Measurements from ENCODE around the gene PKHD1.

The PKHD1 gene

DNA sequence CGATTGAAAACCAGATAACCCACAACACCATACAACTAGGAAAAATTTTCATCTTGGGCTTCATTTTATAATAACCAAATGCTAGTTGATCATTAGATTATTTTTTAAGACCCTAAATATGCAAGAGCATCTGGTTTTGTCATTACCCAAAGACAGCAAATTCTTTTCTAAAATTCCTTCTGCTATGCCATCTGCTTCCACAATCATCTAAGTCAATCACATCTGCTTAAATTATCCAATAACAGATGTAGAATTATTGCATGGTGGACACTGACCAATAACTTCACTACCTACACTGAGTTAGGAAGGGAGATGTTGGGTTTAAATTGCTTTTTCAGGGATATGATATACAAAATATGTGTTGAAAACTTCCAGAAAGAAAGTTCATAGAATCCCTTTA, 41.9 kb downstream of the PKHD1 start:
- no peak for DNase-seq (ENCODE audit: low read depth)

DNA sequence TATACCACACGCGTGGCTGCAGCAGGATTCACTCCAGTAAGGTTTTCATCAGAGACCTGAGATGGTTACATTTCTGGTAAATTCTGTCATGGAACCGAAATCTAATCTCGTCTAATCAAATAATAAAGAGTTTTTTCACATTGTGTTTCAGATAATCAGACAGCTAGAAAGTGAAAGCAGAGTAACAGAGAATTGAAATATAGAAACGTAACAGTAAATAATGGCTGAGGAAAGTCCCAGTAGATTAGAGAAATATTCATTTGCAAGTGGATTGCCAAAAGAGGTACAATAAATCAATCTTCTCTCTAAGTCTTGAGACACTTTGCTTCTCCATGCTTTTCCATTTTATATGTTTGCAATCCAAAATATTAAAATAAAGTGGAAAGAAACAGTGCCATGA, 42.4 kb downstream of the PKHD1 start:
- no peak for DNase-seq (ENCODE audit: low read depth)

DNA sequence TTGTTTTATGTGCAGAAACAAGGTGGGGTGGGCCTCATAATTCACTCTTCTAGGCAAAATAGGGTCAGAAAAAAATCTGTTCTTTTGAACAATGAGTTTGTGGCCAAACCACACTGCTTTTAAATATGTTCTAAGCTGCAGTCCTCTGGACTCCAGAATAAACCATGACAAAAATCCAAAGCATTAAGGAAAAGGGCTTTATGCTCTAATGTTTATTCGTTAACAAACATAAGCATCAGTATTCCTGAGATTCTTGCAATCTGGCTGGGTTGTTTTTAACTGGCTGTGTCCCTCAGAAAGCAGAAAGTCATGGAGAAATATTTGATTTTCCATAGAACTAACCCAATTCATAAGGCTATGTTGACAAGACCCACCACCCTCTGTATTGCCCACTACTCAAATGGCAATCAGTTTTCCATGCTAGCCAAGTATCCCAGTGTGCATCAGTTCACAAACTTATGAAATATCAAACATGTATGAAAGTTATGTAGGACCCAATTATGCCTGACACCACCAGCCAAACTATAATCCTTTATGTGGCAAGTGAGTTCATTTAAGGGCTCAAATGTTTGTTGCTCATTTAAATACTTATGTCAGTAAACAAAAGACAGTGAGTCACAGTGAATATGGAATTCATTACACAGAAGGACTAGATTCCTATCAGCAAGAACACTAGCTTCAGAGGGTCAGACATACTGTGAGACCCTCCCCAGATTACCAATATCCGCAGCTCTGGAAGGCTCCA, 45.1 kb downstream of the PKHD1 start:
- DNase-seq (ENCODE audit: low read depth) = no peak

DNA sequence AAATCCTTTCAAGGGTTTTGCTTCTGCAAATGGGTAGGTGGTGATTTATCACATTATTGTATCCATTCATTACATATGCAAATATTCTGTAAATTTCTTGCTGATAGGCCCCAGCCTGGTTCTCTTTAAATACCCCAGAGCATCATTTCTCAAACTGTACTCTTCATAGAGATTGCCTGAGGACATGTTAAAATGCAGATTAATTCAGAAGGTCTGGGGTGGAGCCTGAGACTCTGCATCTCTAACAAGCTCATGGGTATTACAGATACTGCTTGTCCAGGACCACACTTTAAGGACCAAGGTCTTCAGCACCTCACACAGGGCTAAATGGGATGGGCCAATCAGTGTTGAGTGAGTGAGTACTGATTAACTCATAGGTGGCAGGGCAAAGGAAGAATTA, 46.3 kb downstream of the PKHD1 start:
- no peak for DNase-seq (ENCODE audit: low read depth)

DNA sequence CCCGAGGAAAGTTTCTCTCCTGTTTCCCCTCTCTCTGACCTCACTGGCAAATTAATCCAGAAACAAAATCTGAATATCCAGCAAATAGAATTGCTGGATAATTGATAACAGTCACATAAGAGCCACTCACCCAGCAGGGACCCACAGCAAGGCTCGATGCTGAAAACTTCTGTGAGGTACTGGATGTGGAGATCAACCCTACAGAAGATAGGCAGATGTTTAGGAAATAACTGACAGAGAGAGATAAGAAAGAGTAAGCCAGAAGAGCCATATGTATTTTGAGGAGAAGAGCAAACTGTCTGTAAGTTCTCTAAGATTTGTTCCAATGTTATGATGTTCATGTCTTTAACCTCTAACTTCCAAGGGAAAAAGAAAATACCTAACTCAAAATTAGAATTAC, 59.7 kb downstream of the PKHD1 start:
- no peak for DNase-seq (ENCODE audit: low read depth)

DNA sequence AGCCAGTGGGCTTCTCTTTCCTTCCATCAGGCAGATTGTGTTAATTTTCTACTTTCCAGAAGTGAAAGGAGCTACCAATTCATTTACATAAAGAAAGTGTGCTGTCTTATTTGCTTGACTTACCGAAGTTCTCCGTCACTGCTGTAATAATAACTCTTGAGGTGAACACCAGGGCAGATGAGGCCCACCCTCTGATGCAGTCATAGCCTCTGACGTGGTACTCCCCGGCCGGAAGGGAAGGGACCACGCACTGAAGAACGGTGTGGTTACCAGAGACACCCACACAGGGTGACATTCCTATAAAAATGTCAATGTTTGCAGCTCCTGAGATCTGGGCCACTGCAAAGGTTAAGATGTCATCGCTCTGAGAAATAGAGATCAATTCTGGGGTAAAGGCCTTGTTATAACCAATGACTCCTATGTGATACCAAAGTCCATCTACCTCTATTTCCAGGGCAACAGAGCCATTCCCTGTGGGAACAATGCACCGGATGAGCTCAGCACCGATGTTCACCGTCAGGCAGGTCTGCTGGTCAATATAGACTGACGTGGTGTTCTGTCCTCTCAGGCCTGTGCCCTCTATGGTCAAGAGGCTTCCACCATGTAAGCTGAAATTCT, 62.9 kb downstream of the PKHD1 start:
- no peak for DNase-seq (ENCODE audit: low read depth)

DNA sequence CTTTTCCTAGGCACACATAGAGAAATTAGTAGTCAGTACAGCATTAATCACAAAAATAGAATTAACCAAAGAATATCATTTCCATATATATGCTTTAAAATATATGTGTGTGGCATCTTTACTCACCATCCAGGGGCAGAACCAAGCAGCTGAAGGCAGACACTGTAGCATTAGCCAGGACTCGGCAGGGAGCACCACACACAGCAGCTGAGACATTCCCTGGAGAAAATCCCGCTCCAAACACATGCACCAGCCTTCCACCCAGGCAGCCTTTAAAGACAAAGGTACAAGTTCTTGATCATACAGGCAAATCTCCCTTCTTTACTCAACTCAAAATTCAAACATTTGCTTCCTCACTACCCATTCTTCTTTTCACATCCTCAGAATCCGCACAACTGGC, 64.7 kb downstream of the PKHD1 start:
- DNase-seq (ENCODE audit: low read depth) = no peak

GRCh38 chr6:52020945-52021570, 66.4 kb downstream of the PKHD1 start:
- peak; percentile 9 for DNase-seq (ENCODE audit: low read depth)

DNA sequence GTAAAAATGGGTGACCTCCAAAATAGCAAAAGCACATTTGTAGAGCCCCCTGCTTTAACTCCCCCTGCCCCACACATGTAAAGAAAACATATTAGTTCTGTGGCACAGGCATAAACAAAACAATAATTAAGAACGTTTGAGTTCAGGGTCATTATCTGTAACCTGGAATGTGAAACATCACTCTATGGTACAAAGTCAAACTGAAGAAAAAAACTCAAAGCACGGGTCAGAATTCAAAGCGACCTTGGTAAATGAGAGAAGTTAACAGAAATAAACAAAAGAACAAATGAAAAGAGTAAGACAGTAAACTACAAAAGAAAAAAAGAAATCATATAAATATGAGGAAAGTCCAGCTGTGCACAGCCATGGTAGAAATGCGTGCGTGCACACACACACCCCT, 67.5 kb downstream of the PKHD1 start:
- no peak for DNase-seq (ENCODE audit: low read depth)

GRCh38 chr6:52019092-52019491, 68.3 kb downstream of the PKHD1 start:
- DNase-seq (ENCODE audit: low read depth) = no peak

DNA sequence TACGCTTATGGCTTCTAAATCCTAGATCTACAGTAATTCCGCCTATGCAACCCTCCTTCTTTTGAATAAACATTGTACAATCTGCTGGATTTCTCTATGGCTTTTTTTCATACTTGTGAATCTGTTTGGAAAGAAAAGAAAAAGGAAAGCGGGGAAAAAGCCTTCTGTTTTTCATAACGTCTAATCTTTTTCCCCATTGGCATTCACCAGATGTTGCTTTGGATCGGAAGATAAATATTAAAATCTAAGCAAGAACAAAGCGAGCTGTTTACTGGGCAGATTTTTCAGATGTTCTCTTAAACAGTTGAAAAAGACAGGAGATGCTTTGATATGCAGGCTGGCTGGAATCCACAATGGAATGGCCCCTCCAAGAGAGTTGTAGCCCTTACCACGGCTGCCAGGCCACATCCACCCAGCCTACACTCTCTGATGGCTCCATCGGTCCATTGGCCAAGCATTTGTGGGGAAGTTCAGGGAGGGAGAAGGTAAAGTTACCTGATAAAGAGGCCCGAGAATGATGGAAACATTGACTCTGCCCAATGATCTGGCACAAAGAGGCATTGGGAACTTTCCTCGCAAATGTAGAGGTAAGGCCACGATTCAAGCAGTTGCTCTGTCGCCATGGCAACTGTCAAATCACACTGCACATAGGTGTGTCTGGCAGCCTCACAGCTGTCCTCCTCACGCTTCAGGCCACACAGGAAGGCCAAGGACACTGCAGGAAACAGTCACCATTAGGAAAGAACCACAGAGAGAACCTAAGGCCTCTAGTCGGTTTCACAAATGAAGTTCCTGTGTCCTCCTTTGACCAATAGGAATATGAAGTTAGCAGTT, 70.3 kb downstream of the PKHD1 start:
- no peak for DNase-seq (ENCODE audit: low read depth)

DNA sequence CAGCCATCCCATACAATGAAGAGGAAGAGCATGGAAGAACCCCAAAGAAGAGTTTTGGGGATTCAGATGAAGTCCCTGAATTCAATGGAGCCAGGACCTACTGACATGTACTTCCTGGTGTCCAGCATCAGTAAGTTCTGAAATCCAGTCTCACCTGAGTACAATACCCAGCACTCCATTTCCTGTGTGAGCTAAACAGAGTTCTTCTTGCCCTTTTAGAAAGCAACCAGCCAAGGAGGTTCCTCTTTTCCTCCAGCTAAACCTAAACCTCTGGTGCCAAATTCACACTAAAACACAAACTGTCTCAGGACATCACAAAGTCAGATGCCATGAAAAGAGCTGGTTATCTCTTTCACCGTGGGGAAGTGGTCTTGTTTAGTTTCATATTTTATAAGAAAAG, 71.5 kb downstream of the PKHD1 start:
- no peak for DNase-seq (ENCODE audit: low read depth)

DNA sequence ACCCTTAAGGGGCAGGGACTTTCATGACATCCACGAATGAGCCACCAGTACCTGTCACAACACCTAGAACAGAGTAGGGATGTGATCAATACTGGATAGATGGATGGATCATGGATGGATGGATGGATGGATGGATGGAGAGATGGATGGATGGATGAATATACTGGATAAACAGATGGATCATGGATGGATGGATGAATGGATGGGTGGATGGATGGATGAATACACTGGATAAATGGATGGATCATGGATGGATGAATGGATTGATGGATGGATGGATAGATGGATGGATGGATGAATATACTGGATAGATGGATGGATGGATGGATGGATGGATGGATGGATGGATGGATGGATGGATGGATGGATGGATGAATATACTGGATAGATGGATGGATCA, 73.0 kb downstream of the PKHD1 start:
- DNase-seq (ENCODE audit: low read depth) = no peak

- no peak for DNase-seq (ENCODE audit: low read depth)
Measured at GRCh38 chr6:52013035-52013434, 74.4 kb downstream of the PKHD1 start.

- no peak for DNase-seq (ENCODE audit: low read depth)
Measured at GRCh38 chr6:52012582-52012981, 74.8 kb downstream of the PKHD1 start.

- no peak for DNase-seq (ENCODE audit: low read depth)
Measured at GRCh38 chr6:52010806-52011205, 76.6 kb downstream of the PKHD1 start.

GRCh38 chr6:52010145-52010544, 77.3 kb downstream of the PKHD1 start:
- DNase-seq (ENCODE audit: low read depth) = no peak

DNA sequence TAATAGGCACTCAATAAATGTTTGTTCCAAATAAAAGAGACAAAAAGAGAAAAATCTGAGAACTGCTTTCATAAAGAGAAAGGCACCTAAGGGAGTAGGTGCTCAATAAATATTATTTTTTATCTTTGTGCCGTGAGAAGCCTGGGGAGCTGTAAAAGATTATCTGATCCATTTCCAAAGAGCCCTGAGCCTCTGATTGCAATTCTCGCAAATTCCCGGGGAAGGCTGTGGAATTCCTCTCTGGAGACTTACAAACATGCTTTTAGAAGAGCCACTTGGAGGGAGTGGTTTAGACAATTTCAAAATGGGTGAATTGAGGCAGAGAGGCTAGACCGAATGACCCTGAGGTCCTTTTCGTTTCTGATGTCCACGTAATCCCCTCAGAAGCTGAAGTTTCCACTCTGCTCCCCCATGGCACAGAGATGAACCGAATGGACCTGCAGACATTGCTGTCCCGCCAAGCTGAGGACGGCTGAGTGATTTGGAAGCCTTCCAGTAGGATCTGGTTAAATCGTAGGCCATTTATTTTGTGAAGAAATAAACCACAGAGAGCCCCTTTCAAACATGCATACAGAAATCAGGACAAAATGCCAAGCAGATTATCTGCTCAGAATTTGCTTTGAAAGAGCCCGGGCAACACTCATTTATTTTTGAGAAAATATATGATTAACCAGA, 77.8 kb downstream of the PKHD1 start:
- no peak for DNase-seq (ENCODE audit: low read depth)

DNA sequence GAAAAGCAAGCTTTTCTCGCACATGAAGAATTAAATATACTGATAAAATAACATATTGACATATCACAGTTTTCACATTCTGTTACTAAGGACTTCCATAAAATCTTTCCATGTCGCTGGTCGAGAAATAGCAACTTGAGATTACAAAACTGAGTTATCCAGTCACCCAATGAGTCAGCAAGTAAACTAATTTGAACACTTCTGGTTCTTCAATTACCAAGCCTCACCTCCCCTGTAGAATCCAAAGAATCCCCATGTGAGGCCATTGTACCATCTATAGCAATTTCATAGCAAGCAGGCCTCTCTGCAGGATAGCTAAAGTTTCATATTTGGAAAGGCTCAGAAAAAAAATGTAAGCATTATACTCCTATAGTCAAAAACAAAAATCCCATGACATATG, 87.3 kb downstream of the PKHD1 start:
- DNase-seq (ENCODE audit: low read depth) = no peak

GRCh38 chr6:51996296-51996947, 91.0 kb downstream of the PKHD1 start:
- no peak for DNase-seq (ENCODE audit: low read depth)

GRCh38 chr6:51995214-51995755, 92.1 kb downstream of the PKHD1 start:
- no peak for DNase-seq (ENCODE audit: low read depth)

Data from HS-5 (cell line).